ENCODE measurements around the gene ZNF423.

- TF ChIP-seq, protein P1, sequence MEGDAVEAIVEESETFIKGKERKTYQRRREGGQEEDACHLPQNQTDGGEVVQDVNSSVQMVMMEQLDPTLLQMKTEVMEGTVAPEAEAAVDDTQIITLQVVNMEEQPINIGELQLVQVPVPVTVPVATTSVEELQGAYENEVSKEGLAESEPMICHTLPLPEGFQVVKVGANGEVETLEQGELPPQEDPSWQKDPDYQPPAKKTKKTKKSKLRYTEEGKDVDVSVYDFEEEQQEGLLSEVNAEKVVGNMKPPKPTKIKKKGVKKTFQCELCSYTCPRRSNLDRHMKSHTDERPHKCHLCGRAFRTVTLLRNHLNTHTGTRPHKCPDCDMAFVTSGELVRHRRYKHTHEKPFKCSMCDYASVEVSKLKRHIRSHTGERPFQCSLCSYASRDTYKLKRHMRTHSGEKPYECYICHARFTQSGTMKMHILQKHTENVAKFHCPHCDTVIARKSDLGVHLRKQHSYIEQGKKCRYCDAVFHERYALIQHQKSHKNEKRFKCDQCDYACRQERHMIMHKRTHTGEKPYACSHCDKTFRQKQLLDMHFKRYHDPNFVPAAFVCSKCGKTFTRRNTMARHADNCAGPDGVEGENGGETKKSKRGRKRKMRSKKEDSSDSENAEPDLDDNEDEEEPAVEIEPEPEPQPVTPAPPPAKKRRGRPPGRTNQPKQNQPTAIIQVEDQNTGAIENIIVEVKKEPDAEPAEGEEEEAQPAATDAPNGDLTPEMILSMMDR (IDR thresholded peaks at IDR 0.05; ENCODE audit: low read length): peak; percentile 88
- TF ChIP-seq EZH2phosphoT487 (IDR thresholded peaks at IDR 0.05; ENCODE audit: low read length) (no peak), EZH2 (optimal IDR thresholded peaks at IDR 0.05; ENCODE audit: low read depth, low read length) (no peak)
Observed at GRCh38 chr16:49491771-49492761, 363.8 kb downstream of the ZNF423 start.

Measured in MM.1S (cell line).